Vagina (tissue), 2 donors: ENCODE measurements around the gene BTBD10.

Source experiments
- CTCF ChIP-seq, 3 experiments: fragments of 450-650 bp in 2 of 3; fragments of 200-600 bp in 1 of 3; sonication (generic) in 1 of 3; IDR thresholded peaks; one replicate each; pipeline ENCODE4 v1.5.1; 2017 to 2019; ENCODE audit warnings: antibody characterized with exemption in 3 of 3, mild to moderate bottlenecking in 2 of 3, moderate library complexity in 2 of 3
- POLR2A ChIP-seq, 2 donors: fragments of 450-650 bp; IDR thresholded peaks; one replicate each; pipeline ENCODE4 v1.6.1; 2017; ENCODE audit warnings: antibody characterized with exemption in 2 of 2, mild to moderate bottlenecking in 2 of 2, moderate library complexity in 2 of 2

- no peak for TF ChIP-seq CTCF (IDR thresholded peaks at IDR 0.05)
- no peak for TF ChIP-seq POLR2A (IDR thresholded peaks at IDR 0.05)
These were observed 74.3 kb downstream of the BTBD10 start for GRCh38 chr11:13388741-13389140.
